ENCODE results near the gene HOXB9.

The HOXB9 gene

DNA sequence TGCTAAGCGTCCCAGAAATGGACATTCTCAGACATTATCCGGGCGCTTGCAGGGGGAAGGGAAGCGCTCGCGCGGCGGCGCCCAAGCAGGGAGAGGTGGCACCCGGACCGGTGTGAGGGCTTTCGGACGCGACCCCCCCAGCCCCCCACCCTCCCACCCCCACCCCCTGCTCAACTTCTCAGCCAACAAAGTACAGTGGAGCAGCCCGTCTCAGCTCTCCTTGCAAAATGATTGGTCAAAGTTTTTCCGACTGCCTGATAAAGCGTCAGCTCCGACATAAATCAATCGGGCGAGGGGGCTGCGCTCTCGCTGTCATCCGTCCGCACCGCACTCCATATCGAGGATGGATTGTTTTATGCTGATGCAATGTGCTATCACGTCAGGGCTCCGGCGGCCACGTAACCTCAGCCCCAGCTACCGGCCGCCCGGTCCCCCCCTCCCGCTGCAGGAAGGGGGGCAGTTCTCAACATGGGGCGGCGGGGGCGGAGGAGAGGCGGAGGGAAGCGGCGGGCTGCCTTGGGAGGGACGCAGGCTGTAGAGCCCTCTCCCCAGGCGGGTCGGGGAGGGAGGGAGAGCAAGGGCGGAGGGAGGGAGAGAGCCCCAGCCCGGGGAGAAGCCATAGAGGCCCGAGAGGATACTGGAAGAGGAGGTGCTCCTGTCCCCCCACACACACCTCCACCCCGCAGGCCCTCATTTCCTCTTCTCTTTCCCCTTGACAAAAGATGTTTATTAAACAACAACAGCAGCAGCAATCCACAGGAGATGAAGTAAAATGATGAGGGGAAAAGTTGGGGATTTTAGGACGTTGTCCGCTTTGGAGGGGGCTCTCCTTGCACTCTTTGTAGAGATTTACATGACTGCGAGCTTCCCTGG is at the start of gene HOXB9:
Gene HOXB9, minus strand, starts transcription at position 114 of the 873 bp plus-strand sequence. Its CDS starts 89 bp downstream, at position 25.
- DNase-seq = no peak

DNA sequence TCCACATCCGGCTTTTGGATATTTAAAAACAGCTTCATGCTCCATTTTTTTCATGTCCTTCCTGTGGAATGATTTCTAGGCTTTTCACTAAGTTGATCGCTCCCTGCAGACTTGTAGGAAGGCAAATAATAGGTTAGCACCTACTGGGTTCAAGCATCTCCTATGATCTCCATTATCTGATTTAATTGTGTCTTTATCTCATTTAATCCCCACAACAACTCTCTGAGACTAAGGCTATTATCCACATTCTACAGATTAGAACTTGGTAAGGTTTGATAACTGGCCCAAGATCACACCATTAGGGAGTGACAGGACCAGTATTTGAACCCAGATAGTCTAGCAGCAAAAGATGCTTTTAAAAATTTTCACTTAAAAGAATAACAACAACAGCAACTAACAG is 46.2 kb upstream of the HOXB9 start:
- DNase-seq = no peak

DNA sequence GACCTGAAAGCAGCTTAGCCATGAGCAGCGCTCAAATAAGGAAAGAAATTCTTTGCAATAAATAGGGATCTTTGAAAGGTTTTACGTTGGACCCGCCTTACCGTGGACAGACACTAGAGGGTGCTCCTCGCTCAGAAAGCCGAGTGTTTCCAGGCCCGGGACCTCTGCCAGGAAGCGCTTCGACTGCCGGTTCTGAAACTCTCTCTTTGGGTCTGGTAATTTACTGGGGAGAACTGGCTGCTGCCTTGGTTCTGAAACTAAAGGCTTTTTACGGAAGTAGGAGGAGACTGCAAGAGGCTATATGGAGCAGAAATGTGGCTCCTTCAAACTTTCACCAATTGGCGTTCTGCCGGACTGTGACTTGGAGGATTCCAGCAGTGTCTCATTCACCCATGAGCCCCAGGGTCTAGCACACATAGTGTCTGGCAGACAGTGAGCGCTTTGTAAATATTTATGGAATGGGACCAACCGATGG is 45.6 kb upstream of the HOXB9 start:
- no peak for DNase-seq

DNA sequence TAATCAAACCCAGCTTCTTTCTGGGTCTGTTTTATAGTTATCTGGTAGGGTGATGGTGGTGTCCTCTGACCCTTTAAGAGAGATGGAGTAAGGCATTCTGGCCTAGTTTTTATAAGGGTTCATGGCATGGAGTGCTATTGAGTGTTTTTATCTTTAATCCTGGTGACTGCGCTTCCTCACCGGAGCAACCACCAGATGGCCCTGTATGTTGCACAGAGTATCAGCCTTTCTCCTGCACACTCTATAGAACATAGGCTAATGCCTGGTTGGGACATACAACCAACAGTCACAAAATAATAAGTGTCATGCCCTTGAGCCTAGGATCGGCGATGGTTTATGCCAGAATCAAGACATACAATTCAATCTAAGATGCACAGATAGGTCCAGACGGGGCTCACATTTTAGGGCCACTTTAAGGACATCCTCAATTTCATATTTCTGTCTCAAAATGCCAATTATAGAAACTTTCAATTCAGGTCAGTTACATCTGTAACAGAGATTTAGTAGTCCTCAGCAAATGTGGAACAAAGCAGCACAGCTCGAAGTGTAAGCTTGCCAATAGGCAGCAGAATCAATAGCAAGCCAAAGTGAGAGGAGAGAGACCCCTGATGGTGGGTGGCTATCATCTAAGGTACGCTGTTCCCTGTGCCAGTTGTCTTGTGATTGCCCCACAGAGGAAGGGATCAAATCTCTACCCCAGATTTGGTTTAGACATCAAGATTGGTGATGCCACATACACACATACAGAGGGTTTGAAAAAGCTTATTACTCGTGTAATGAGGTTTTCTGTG is 37.2 kb upstream of the HOXB9 start:
- DNase-seq = no peak

DNA sequence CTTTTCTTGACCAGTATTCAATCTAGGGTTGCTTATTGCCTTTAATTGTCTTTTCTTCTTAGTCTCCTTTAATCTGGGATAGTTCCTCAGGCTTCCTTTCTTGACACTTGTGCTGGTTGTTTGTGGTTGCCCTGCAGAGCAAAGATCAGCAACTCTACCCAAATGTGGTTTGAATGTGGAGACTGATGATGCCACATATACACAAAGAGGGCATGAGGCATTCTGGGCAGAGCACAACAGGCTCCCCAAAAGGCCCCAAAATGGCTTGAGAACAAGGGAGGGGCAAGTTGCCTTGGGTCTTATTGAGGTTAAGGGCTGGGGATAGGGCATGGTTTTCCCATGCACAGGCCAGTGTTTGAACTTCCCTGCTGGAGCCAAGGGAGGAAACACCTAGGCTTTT is 29.8 kb upstream of the HOXB9 start:
- no peak for DNase-seq

DNA sequence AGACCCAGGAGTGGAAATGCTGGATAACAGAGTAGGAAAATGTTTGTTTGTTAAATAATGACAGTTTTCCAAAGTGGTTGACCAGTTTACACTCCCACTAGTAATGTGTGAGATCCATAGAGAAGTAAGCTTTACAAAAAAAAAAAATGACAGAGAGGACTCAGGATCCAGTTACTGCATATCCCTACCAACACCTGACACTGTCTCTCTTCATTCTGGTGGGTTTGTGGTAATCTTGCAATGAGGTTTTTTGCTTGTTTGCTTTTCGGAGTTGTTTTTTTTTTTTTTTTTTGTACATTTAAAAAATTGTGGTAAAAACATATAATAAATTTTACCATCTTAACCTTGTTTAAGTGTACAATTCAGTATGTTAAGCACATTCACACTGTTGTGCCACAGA is 23.6 kb upstream of the HOXB9 start:
- DNase-seq = no peak

DNA sequence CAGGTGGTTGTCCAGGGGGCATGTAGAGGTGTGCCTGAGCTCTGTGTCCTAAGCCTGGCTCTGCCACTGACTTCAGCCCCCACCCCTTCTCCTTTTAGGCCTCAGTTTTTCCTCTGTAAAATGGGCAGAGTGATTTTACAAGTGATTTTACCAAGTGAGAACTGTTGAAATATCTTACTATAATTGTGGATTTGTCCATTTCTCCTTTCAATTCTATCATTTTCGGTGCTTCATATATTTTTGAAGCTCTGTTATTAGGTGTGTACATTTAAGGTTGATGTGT is 21.7 kb upstream of the HOXB9 start:
- DNase-seq = no peak

DNA sequence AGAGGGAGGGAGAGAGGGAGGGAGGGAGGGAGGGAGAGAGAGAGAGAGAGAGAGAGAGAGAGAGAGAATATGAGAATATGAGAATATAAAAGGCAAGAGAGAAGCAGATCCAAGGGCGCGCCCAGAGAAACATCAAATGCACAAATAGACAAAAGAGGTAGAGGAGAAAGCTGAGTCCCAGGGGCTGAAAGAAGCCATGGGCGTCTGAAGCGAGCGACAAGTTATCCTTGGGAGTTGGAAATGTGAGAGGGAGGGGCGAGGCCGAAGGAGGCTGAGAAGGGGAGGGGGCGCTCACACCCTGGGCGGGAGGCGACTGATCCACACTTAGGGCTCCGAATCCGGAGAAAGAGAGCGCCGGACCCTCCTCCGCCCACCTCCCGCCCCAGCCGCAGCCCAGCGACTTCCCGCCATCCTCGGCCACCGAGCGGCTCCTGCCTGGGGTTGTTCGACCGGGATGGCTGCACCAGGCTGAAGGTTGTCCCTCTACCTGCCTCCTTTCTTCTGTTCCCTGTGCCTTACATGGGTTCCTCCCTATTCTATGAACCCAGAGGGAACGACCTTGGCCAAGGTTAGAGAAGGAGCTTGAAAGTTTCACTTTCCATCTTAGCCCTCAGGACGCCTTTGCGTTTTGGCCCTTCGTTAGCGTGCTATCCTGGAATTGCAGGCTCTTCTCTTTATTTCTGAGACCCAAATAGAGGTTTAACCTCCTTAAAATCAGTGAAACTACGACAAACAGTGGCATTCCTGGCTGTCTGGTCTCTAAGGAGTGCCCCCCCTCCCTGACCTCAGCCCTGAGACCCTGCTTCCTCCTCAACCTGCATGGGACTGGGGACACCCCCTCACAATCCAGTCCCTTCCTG is 21.2 kb upstream of the HOXB9 start:
- DNase-seq = no peak

DNA sequence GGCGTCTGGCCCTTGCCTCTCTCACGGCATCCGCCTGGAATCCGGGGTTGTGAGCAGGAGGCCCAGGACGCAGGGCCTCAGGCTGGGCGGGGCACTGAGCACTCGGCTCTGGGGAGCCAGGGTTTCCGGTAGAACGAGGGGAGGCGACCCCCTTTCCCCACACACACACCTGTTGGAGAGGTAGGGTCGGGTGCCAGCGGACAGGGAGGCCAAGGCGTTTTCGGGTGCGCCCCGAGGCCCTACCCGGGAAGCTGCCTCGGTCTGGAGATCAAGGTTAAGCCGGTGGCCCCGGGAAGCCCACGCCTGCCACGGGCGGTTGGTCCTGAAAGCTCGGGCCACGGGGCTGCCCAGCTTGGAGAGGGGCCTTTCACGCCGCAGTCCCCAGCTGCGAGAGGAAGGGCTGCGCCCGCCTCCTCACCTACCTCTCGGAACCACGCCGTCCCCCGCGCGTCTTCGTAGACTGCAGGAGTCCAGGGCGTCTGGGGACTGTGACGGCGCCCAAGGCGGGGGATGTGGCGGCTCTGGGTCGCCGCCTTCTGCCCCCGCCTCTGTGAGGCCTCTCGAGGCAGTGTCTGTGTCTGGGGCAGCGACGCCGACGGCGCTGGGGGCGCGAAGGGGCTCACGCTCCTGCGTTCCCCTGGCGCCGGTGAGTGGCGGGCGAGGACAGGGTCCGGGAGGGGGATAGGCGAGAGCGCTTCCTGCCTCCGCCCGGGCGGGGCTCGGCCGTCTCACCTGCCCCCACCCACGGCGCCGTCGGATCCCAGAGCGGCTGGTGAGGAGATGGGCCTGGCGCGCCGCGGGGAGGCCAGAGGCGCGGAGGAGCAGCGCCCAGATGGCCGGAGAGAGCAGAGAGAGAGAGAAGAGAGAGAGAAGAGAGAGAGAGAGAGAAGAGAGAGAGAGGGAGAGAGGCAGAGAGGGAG is 20.3 kb upstream of the HOXB9 start:
- no peak for DNase-seq

DNA sequence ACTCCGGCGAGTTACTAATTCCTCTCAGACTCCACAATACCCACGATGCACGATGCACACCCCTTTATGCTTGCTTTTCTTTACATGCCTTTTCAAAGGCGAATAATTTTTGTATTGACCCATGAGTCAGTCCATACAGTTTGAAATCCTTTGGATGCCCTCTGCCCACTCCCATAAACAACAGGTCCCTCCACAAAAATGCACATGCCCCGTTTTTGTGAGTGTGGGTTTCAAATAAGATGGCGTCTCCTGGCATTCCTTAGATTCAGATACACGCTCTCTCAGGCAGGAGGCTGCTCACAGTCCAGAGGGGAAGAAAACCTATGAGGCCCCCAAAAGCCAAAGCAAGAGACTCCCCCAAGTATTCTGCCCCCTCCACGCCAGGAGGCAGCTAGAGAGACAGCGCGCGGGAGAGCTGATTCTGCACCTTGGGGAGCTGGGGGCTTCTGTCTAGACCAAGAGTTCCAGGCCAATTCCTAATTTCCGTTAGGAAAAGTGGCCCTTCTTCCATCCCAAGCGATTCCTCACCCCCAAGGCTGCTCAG is 19.6 kb upstream of the HOXB9 start:
- no peak for DNase-seq

DNA sequence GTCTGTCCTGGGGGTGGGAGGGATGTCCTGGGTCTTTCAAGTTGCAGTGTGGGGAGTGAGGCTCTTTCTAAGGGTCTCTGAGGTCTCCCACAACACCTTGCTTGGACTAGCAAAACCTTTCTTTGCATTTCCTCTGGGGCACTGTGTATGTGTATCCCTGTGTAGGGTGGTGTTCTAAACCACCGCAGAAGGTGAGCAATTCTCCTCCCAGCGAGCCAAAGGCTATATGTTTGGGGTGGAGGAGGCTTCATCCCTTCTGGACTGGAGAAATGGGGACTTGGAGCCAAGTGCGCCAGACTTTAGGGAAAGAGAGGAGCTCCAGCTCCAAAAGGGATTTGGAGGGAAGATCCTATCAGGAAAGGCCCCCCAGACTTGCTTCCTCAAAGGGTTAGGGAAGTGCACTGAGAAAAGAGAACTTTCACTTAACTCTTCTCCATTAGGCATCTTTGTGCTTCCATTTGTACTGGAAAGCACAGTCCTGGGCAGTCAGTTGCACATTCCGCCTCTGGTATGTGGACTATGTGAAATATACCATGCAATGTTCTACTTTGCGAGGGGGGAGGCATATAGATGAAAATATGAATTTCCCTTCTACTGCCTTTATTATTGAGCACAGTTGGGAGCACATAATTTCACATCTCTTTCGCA is 18.9 kb upstream of the HOXB9 start:
- DNase-seq = no peak

DNA sequence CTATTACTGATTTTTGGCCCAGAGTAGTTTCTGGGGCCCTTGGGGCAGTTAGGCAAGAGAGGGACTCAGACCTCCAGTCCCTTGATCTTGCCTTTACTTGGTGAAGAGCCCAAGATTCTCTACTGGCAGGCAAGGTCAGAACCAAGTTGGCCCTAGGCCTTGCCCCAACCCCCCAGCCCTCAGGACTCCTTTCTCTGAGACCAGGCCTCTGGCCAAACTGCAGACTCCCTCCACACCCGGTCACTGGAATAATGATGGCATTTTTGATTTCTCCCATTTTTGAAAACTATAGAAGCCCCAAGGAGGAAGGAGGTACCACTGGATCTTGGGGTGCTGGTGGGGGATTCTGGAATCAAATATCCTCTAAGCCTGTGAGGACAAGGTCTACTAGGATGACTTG is 18.0 kb upstream of the HOXB9 start:
- DNase-seq = no peak

DNA sequence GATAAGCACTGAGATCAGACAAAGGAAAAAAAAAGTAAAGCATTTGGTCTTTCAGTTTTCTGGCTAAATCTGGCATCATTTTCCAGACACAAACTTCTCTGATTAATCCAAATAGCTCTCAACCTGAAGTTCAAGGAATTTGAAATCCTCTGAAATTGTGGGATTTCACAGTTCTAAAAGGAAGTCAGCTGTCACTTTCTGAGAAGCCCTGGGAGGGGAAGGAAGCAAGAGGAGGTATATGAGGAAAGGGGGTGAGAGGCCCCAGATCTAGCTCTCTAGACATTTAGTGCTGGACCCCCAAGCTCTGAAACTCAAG is 17.5 kb upstream of the HOXB9 start:
- DNase-seq = no peak

DNA sequence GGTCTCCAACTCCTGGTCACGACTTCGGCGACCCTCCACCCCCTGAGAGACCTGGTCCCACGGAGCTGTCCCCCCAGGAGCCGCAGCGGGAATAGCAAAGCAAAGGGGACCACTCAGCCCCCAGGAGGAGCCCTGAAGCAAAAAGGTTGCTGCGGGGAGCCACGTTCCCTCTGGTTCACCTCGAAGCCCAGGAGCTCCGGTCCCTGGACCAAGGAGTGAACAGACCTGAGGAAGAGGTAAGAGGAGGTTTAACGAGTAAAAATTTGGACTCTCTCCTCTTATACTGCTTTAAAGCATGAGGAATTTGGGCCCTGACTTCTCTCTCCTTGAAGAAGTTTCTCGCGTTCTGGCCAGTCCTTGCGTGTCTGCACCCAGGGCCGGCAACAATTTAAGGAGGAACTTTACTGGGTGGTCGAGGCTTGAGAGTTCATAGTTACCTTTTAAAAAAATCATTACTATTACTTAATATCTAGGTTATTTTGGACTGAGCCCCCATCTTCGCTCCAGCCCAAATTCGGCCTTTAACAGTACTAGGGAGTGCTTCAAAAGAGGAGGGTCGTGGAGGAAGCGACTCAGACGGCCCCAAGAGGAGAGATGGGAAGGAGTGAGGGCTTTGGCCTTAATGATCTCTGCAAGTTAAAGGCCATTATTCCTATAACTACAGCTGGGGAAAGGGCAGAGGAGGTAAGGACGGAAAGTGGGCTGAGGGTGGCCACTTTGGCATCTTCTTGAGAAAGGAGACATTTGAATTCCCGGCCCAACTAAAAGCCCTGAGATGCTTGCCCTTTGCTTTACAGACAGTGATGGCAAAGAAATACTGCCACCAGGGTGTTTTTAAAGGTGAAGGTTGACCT is 16.9 kb upstream of the HOXB9 start:
- no peak for DNase-seq

DNA sequence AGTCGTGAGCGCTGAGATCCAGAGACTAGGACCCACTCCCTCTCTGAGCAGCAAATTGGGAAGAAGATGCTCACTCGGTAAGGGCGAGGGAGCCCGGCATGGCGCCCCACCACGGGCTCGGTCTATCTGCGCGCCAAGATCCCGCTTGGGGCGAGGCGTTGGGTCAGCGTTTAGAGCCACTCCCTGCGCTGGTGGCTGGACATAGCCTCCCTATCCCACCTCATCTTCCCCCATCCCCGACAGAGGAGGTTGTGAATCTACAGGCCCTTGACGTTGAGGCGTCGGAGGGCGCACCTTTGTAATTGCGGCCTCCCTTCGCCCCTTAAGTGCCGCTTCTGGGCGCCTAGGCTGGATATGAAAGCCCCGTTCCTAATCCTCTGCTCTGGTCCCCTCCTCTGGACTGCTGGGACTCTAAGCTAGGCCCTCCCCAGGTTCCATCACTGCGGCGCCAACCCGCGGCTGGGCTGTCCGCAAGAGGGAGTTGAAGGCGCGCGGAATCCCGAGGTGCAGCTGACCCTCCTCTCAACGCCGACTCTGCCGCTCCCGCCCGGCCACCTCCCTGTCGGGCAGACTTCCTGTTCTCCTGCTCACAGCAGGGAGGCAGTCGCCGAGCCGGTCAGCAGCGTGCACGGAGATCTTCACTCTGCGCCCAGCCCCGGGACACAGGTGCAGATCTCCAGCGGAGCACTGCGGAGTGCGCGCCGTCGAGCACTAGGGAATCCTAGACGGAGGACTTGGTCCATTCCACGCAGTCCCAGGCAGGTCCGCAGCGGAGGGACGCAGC is 16.1 kb upstream of the HOXB9 start:
- no peak for DNase-seq

DNA sequence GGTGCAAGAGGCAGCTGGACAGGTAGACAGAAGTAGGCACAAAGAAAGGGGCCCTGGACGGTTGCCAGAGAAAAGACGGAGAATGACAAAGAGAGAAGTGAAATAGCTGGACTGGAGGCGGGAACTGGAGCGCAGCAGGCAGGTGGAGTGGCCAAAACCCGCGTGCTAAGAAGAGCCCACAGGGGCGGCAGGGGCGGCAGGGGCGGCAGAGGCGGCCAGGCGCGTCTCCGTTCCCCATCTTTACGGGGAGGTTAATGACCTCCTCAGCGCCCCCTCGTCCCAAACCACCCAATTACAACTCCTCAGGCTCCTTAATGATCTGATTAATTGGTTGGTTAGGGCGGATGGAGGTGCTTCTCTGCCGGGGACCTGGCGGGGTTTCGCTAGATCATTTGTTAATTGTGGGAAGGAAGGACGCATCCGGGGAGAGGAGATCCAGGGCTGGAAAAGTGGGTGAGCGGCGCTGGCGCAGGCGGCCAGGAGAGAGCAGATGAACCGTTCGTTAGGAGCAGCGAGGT is 15.4 kb upstream of the HOXB9 start:
- DNase-seq = no peak

DNA sequence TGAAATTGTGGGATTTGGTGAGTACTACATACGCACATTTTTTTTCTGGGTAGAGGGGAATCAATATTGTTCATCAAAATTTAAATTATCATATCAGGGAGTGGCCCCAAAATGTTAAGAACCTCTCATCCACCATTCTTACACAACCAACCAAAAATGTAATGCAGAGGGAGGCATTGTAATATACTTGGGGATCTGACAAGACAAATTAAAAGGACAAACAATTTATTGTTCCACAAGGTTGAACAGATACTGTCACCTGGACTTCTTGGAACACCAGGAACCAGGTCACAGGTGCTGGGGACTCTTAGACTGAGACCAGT is 14.7 kb upstream of the HOXB9 start:
- no peak for DNase-seq

DNA sequence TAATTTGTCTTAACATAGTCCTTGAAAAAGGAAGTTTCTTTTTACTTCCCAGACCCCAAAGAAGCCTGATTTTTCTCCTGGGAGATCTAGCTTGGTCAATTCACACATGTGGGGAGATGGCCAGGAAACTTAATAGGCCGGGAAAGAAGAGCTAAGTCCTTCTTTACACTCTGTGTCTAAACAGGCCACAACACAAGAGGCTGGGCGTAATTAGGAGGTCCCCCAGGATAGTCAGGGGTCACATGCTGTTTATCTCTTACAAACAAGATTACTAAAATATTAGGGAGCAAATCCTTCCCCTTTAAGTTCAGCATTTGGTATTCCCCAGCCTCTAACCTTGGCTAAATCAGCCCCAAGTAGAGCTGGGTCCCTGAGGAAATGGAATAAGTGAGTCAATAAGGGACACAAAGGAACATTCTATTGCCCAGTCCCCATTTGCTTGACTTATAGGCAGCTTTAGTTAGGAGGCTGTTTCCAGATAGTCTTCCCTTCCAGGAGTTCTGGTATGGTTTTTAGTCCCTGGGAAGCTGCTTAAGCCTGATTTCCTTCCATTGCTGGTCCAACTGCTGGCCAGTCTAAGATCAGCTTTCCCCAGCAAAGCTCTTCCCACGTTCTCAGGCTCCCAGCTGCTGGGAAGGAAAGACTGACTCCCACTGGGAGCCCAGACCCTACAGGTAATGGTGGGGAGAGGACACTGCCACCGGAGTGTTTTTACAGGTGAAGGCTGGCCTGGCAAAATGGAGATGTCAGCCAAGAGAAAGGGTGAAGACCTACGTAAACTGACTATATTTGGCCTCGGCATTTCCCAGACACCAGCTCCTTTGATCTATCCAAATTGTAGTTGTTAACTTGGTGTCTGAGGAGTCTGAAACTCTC is 14.1 kb upstream of the HOXB9 start:
- no peak for DNase-seq

DNA sequence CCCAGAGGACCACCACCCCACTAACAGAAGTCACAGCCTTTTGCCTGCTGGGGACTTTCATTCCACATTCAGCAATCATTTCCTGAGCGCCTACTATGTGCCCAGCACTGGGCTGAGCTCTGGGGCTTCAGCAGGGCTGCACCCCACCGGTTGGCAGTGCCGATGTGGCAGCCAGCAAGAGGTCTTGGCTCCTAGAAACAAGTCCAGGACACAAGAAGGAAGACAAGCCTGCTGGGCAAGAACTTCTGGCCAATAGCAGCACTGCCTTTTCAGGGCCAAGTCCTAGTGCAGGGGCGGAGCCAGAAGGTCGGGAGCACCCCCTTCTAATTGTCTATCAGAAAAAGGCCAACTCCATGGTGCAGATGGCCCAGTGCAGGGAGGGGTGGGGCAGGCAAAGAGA is 13.0 kb upstream of the HOXB9 start:
- DNase-seq = no peak

Measured in NCI-H524 treated with DMSO at 0.1 percent for 48 hours (cell line).